Nasal cavity respiratory epithelium epithelial cell of viscerocranial mucosa (primary cell): ENCODE measurements around the gene MYOD1. TPM values are rescaled to one million over a fixed set of nuclear protein-coding genes. Genes with fewer than 3 reads are reported as not detected.

Experiments
- total RNA-seq: library from RNA; depleted of rRNA; stranded (reverse); fragments of >200 nt; gene quantifications from 2 replicates; pipeline ENCODE4 v1.2.3, GENCODE V29; 2014

The MYOD1 gene
- total RNA-seq: not detected in 2 replicates

GRCh38 chr11:17719028-17719937 lies at the start of gene MYOD1:
Gene MYOD1, plus strand, starts transcription at chr11:17719571. Its CDS starts 212 bp downstream, at chr11:17719783.

DNA sequence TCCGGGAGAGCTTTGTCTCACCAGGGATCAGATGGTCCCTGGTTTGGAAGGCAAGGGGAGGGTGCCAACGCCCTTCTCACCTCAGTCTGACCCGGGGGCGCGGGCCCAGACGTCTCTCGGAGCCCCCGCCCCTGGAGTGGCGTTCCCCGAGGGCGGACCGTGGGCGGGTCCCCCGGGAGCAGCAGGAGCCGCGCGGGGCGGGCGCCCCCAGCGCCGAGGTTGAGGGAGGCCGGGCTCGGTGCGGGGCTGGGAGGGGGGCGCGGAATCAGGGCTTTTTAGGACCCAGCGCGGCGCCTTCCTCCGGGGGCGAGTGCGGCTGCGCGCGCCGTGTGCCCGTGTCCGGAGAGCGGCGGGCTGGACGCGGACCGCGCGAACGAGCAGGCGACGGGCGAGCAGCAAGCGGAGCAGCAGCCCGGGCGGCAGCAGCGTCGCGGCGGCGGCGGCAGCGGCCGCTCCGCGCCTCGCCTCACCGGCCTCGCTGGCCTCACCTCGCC lies 15.1 kb downstream of the MYOD1 start, which contains the start of gene KCNC1:
Gene KCNC1 (plus strand): TSS at position 364 of the 494 bp plus-strand sequence. CDS start 1,222 bp downstream, outside the sequence.

Other genes starting within 250 kb of the MYOD1 start
- not detected in 2 replicates for gene ABCC8, start 242.7 kb upstream of the MYOD1 start, total RNA-seq
- not detected in 2 replicates for gene USH1C, start 175.2 kb upstream of the MYOD1 start, total RNA-seq
- gene OTOG, start 172.3 kb upstream of the MYOD1 start, total RNA-seq: not detected in 2 replicates
- not detected in 2 replicates for gene KCNC1, start 15.2 kb downstream of the MYOD1 start, total RNA-seq